HAP-1 (cell line): ENCODE data around the gene THBD.

Experiments used
- DNase-seq, 2 experiments: peaks; one replicate each; pipeline ENCODE4 v3.0.0-alpha.2; 2016 to 2020; ENCODE audit warnings: low spot score in 2 of 2
- H3K27me3 ChIP-seq: fragments of 250-450 bp; sonication (Bioruptor Pico); 2 replicates; pipeline ENCODE4 v1.5.1; 2020; ENCODE audit warnings: low read depth, mild to moderate bottlenecking, moderate library complexity
- H3K36me3 ChIP-seq: fragments of 250-450 bp; sonication (Bioruptor Pico); replicated peaks from 2 replicates; pipeline ENCODE4 v1.5.1; 2020; ENCODE audit warnings: mild to moderate bottlenecking
- H3K4me1 ChIP-seq: fragments of 250-450 bp; sonication (Bioruptor Pico); 2 replicates; pipeline ENCODE4 v1.5.1; 2020; ENCODE audit warnings: mild to moderate bottlenecking
- H3K4me3 ChIP-seq: fragments of 250-450 bp; sonication (Bioruptor Pico); 2 replicates; pipeline ENCODE4 v1.5.1; 2020; ENCODE audit warnings: mild to moderate bottlenecking, moderate library complexity
- H3K9me3 ChIP-seq: fragments of 250-450 bp; sonication (Bioruptor Pico); 2 replicates; pipeline ENCODE4 v1.5.1; 2020; ENCODE audit warnings: mild to moderate bottlenecking, moderate library complexity
- in situ Hi-C: fragments of 300-500 bp; cut with MboI; formaldehyde crosslinking; loops from 3 replicates; pipeline ENCODE4 v1.14.3; 2020; ENCODE audit warnings: low sequenced_read_pairs, inconsistent platforms, mixed read lengths

Gene THBD

GRCh38 chr20:23046431-23046830, 3.0 kb downstream of the THBD start:
- DNase-seq: no peak
- in situ Hi-C loops: no loop called here
- no peaks in the 10 kb centered on the region for H3K9me3 ChIP-seq
- no peaks in the 10 kb centered on the region for H3K36me3 ChIP-seq
- no peak overlapping the region for H3K4me3 ChIP-seq
- H3K4me1 ChIP-seq: no peaks in the 10 kb centered on the region
- no peaks in the 10 kb centered on the region for H3K27me3 ChIP-seq

- H3K4me1 ChIP-seq: no peaks in the 10 kb centered on the region
- H3K36me3 ChIP-seq: no peaks in the 10 kb centered on the region
- DNase-seq: no peak
- in situ Hi-C loops: no loop called here
- H3K9me3 ChIP-seq: no peaks in the 10 kb centered on the region
- H3K4me3 ChIP-seq: no peak overlapping the region
- no peaks in the 10 kb centered on the region for H3K27me3 ChIP-seq
Observed at GRCh38 chr20:23043376-23043775, 6.1 kb downstream of the THBD start.

GRCh38 chr20:23042270-23042669, 7.2 kb downstream of the THBD start:
- Histone ChIP-seq H3K9me3 (no peaks in the 10 kb centered on the region), H3K4me1 (no peaks in the 10 kb centered on the region), H3K36me3 (no peaks in the 10 kb centered on the region), H3K27me3 (no peaks in the 10 kb centered on the region), H3K4me3 (no peak overlapping the region)
- in situ Hi-C loops: no loop called here
- DNase-seq: no peak

GRCh38 chr20:23039885-23040508, 9.5 kb downstream of the THBD start:
- Histone ChIP-seq H3K36me3 (no peaks in the 10 kb centered on the region), H3K4me3 (no peak overlapping the region), H3K4me1 (no peaks in the 10 kb centered on the region), H3K27me3 (no peaks in the 10 kb centered on the region), H3K9me3 (no peaks in the 10 kb centered on the region)
- in situ Hi-C loops: no loop called here
- no peak for DNase-seq

GRCh38 chr20:23039136-23039875, 10.2 kb downstream of the THBD start:
- Histone ChIP-seq H3K27me3 (no peaks in the 10 kb centered on the region), H3K36me3 (no peaks in the 10 kb centered on the region), H3K4me3 (no peak overlapping the region), H3K4me1 (no peaks in the 10 kb centered on the region), H3K9me3 (no peaks in the 10 kb centered on the region)
- no peak for DNase-seq
- in situ Hi-C loops: no loop called here

- Histone ChIP-seq H3K27me3 (no peaks in the 10 kb centered on the region), H3K9me3 (no peaks in the 10 kb centered on the region), H3K4me3 (no peak overlapping the region), H3K36me3 (no peaks in the 10 kb centered on the region), H3K4me1 (no peaks in the 10 kb centered on the region)
- in situ Hi-C loops: no loop called here
- DNase-seq: no peak
Observed at GRCh38 chr20:23037017-23037481, 12.4 kb downstream of the THBD start.

- DNase-seq: no peak
- Histone ChIP-seq H3K36me3 (no peaks in the 10 kb centered on the region), H3K9me3 (no peaks in the 10 kb centered on the region), H3K27me3 (no peaks in the 10 kb centered on the region), H3K4me1 (no peaks in the 10 kb centered on the region), H3K4me3 (no peak overlapping the region)
- in situ Hi-C loops: no loop called here
Observed at GRCh38 chr20:23036371-23036770, 13.1 kb downstream of the THBD start.

GRCh38 chr20:23035731-23036130, 13.7 kb downstream of the THBD start:
- Histone ChIP-seq H3K36me3 (no peaks in the 10 kb centered on the region), H3K4me1 (no peaks in the 10 kb centered on the region), H3K4me3 (no peak overlapping the region), H3K9me3 (no peaks in the 10 kb centered on the region), H3K27me3 (no peaks in the 10 kb centered on the region)
- DNase-seq: no peak
- in situ Hi-C loops: no loop called here

GRCh38 chr20:23034721-23035671, 14.5 kb downstream of the THBD start, which contains the start of gene SSTR4:
TSS of gene SSTR4 (plus strand) at chr20:23035312. CDS start at chr20:23035484, 172 bp downstream.
- no peak for DNase-seq
- no peaks in the 10 kb centered on the region for H3K36me3 ChIP-seq
- in situ Hi-C loops: no loop called here
- H3K27me3 ChIP-seq: no peaks in the 10 kb centered on the region
- no peak within 1 kb of the TSS for H3K4me3 ChIP-seq
- H3K9me3 ChIP-seq: no peaks in the 10 kb centered on the region
- H3K4me1 ChIP-seq: no peaks in the 10 kb centered on the region

- in situ Hi-C loops: no loop called here
- Histone ChIP-seq H3K4me3 (no peak overlapping the region), H3K27me3 (no peaks in the 10 kb centered on the region), H3K36me3 (no peaks in the 10 kb centered on the region), H3K4me1 (no peaks in the 10 kb centered on the region), H3K9me3 (no peaks in the 10 kb centered on the region)
- DNase-seq: no peak
Observed at GRCh38 chr20:23033918-23034317, 15.6 kb downstream of the THBD start.

- no peak for DNase-seq
- no peaks in the 10 kb centered on the region for H3K36me3 ChIP-seq
- in situ Hi-C loops: no loop called here
- H3K4me1 ChIP-seq: no peaks in the 10 kb centered on the region
- no peaks in the 10 kb centered on the region for H3K27me3 ChIP-seq
- no peak overlapping the region for H3K4me3 ChIP-seq
- no peaks in the 10 kb centered on the region for H3K9me3 ChIP-seq
Observed at GRCh38 chr20:23032750-23033078, 16.8 kb downstream of the THBD start.

GRCh38 chr20:23032056-23032749, 17.3 kb downstream of the THBD start:
- no peak overlapping the region for H3K4me3 ChIP-seq
- H3K9me3 ChIP-seq: no peaks in the 10 kb centered on the region
- in situ Hi-C loops: no loop called here
- DNase-seq: no peak
- no peaks in the 10 kb centered on the region for H3K4me1 ChIP-seq
- no peaks in the 10 kb centered on the region for H3K27me3 ChIP-seq
- no peaks in the 10 kb centered on the region for H3K36me3 ChIP-seq

GRCh38 chr20:23031346-23031745, 18.1 kb downstream of the THBD start:
- H3K27me3 ChIP-seq: no peaks in the 10 kb centered on the region
- in situ Hi-C loops: no loop called here
- no peak overlapping the region for H3K4me3 ChIP-seq
- H3K36me3 ChIP-seq: no peaks in the 10 kb centered on the region
- no peaks in the 10 kb centered on the region for H3K4me1 ChIP-seq
- no peaks in the 10 kb centered on the region for H3K9me3 ChIP-seq
- DNase-seq: no peak
